Tibial nerve (tissue), 4 donors: ENCODE measurements around the gene TLK1. TPM values are rescaled to one million over a fixed set of nuclear protein-coding genes. Genes with fewer than 3 reads are reported as not detected.

ENCODE experiments used
- DNase-seq, 2 donors: peaks; one replicate each; pipeline ENCODE4 v3.0.0-alpha.2; 2019; ENCODE audit warnings: low spot score in 2 of 2
- H3K27ac ChIP-seq, 4 donors: fragments of 200-600 bp; sonication (generic) in 3 of 4; one replicate each; pipeline ENCODE4 v1.5.1; 2017 to 2019; ENCODE audit warnings: mild to moderate bottlenecking in 1 of 4
- H3K27me3 ChIP-seq, 2 donors: fragments of 200-600 bp; sonication (generic) in 1 of 2; one replicate each; pipeline versions ENCODE4 v1.5.1 to v1.6.0; 2017 to 2019
- H3K36me3 ChIP-seq, 3 donors: fragments of 200-600 bp; sonication (generic); one replicate each; pipeline ENCODE4 v1.5.1; 2018 to 2019
- H3K4me1 ChIP-seq, 4 donors: fragments of 200-600 bp; sonication (generic) in 3 of 4; one replicate each; pipeline ENCODE4 v1.5.1; 2017 to 2019
- H3K4me3 ChIP-seq, 4 donors: fragments of 200-600 bp; sonication (generic) in 3 of 4; one replicate each; pipeline ENCODE4 v1.5.1; 2017 to 2019; ENCODE audit warnings: mild to moderate bottlenecking in 1 of 4, moderate library complexity in 1 of 4
- H3K9me3 ChIP-seq, 4 donors: fragments of 200-600 bp; sonication (generic) in 3 of 4; one replicate each; pipeline ENCODE4 v1.5.1; 2017 to 2019
- EP300 ChIP-seq, 2 donors: sonication (generic); formaldehyde crosslinking; IDR thresholded peaks; one replicate each; pipeline ENCODE4 v1.6.1; 2017; ENCODE audit warnings: antibody characterized with exemption in 2 of 2, mild to moderate bottlenecking in 1 of 2
- POLR2A ChIP-seq, 2 donors: fragments of 450-650 bp; IDR thresholded peaks; one replicate each; pipeline ENCODE4 v1.6.1; 2017; ENCODE audit warnings: antibody characterized with exemption in 2 of 2, mild to moderate bottlenecking in 2 of 2, moderate library complexity in 2 of 2
- WGBS, 2 donors: methylation state at CpG; one replicate each; pipeline ENCODE4 v1.1.5; 2018; 5-methylcytosine and 5-hydroxymethylcytosine counted together
- total RNA-seq, 4 donors: library from RNA; depleted of rRNA; stranded (reverse); fragments of >200 nt; gene quantifications; one replicate each; pipeline ENCODE4 v1.1.0, GENCODE V29; 2016
- TF ChIP-seq, protein P1 (sequence below), 5 experiments: fragments of 200-600 bp in 3 of 5; fragments of 450-650 bp in 2 of 5; sonication (generic) in 3 of 5; IDR thresholded peaks; one replicate each; pipeline ENCODE4 v1.5.1; 2016 to 2019; ENCODE audit warnings: antibody characterized with exemption in 5 of 5, mild to moderate bottlenecking in 3 of 5, moderate library complexity in 2 of 5

Gene TLK1
- total RNA-seq, 4 donors from 2014 or later: 25.7 to 54.7 (median 45.4) TPM

DNA sequence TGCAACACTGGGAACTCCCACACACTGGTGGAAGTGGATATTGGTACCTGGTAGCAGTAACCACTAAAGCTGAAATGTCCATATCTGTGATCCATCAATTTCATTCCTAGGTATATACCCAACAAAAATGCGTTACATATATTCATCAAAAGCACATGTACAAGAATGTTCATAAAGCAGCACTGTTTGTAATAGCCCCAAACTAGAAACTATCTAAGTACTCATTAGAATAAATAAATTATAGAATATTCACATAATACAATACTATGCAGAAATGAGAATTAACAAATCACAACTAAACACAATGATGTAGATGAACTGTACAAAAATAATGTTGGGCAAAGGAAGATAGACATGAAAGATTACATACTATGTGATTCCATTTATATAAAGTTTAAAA lies 11.1 kb upstream of the TLK1 start:
- Histone ChIP-seq H3K36me3 (no peaks in the 10 kb centered on the region), H3K4me1 (no peaks in the 10 kb centered on the region), H3K27ac (no peak overlapping the region), H3K9me3 (no peaks in the 10 kb centered on the region), H3K27me3 (no peaks in the 10 kb centered on the region), H3K4me3 (no peak overlapping the region)
- TF ChIP-seq EP300 (IDR thresholded peaks at IDR 0.05): no peak
- TF ChIP-seq, protein P1, sequence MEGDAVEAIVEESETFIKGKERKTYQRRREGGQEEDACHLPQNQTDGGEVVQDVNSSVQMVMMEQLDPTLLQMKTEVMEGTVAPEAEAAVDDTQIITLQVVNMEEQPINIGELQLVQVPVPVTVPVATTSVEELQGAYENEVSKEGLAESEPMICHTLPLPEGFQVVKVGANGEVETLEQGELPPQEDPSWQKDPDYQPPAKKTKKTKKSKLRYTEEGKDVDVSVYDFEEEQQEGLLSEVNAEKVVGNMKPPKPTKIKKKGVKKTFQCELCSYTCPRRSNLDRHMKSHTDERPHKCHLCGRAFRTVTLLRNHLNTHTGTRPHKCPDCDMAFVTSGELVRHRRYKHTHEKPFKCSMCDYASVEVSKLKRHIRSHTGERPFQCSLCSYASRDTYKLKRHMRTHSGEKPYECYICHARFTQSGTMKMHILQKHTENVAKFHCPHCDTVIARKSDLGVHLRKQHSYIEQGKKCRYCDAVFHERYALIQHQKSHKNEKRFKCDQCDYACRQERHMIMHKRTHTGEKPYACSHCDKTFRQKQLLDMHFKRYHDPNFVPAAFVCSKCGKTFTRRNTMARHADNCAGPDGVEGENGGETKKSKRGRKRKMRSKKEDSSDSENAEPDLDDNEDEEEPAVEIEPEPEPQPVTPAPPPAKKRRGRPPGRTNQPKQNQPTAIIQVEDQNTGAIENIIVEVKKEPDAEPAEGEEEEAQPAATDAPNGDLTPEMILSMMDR (IDR thresholded peaks at IDR 0.05): no peak
- no peak for TF ChIP-seq POLR2A (IDR thresholded peaks at IDR 0.05)
- WGBS, 2 donors: 90 to 98% methylated on average over 1 of the region's 1 CpG
- no peak for DNase-seq

GRCh38 chr2:171169839-171170238 lies 9.1 kb upstream of the TLK1 start:
- TF ChIP-seq EP300 (IDR thresholded peaks at IDR 0.05) (no peak), POLR2A (IDR thresholded peaks at IDR 0.05) (no peak)
- TF ChIP-seq, protein P1 (IDR thresholded peaks at IDR 0.05): no peak
- H3K27me3 ChIP-seq: no peaks in the 10 kb centered on the region
- DNase-seq: no peak
- no peak overlapping the region for H3K27ac ChIP-seq
- no peaks in the 10 kb centered on the region for H3K9me3 ChIP-seq
- H3K4me1 ChIP-seq: no peaks in the 10 kb centered on the region
- no peaks in the 10 kb centered on the region for H3K36me3 ChIP-seq
- no peak overlapping the region for H3K4me3 ChIP-seq

GRCh38 chr2:171169333-171169732 lies 8.6 kb upstream of the TLK1 start:
- H3K36me3 ChIP-seq: no peaks in the 10 kb centered on the region
- DNase-seq: no peak
- no peak overlapping the region for H3K27ac ChIP-seq
- no peaks in the 10 kb centered on the region for H3K4me1 ChIP-seq
- no peak overlapping the region for H3K4me3 ChIP-seq
- TF ChIP-seq, protein P1 (IDR thresholded peaks at IDR 0.05): no peak
- TF ChIP-seq EP300 (IDR thresholded peaks at IDR 0.05) (no peak), POLR2A (IDR thresholded peaks at IDR 0.05) (no peak)
- WGBS, 2 donors: 47 to 50% methylated on average over 2 of the region's 2 CpGs
- H3K9me3 ChIP-seq: no peaks in the 10 kb centered on the region
- no peaks in the 10 kb centered on the region for H3K27me3 ChIP-seq

GRCh38 chr2:171167352-171167997 lies 6.8 kb upstream of the TLK1 start:
- H3K9me3 ChIP-seq: no peaks in the 10 kb centered on the region
- 93 to 96% methylated on average over 1 of the region's 1 CpG for WGBS, 2 donors
- no peak overlapping the region for H3K4me3 ChIP-seq
- DNase-seq: no peak
- no peak overlapping the region for H3K27ac ChIP-seq
- no peaks in the 10 kb centered on the region for H3K27me3 ChIP-seq
- TF ChIP-seq, protein P1 (IDR thresholded peaks at IDR 0.05): no peak
- no peak for TF ChIP-seq POLR2A (IDR thresholded peaks at IDR 0.05)
- no peak for TF ChIP-seq EP300 (IDR thresholded peaks at IDR 0.05)
- no peaks in the 10 kb centered on the region for H3K4me1 ChIP-seq
- H3K36me3 ChIP-seq: no peaks in the 10 kb centered on the region

GRCh38 chr2:171166328-171166983 lies 5.8 kb upstream of the TLK1 start:
- WGBS, 2 donors: 95 to 97% methylated on average over 6 of the region's 6 CpGs
- TF ChIP-seq POLR2A (IDR thresholded peaks at IDR 0.05): no peak
- TF ChIP-seq EP300 (IDR thresholded peaks at IDR 0.05): no peak
- TF ChIP-seq, protein P1 (IDR thresholded peaks at IDR 0.05): no peak

More at GRCh38 chr2:171166328-171166983, 5.8 kb upstream of the TLK1 start:
- no peak for DNase-seq
- Histone ChIP-seq H3K27me3 (no peaks in the 10 kb centered on the region), H3K36me3 (no peaks in the 10 kb centered on the region), H3K4me3 (no peak overlapping the region), H3K9me3 (no peaks in the 10 kb centered on the region), H3K27ac (no peak overlapping the region), H3K4me1 (peaks cover 0 to 3% (median 0%) of the 10 kb centered on the region in 4 donors)
